PFSK-1 (cell line): ENCODE measurements around the gene WLS.

Experiments used
- FOXP2 ChIP-seq: optimal IDR thresholded peaks from 2 replicates; pipeline ENCODE3; 2011; ENCODE audit warnings: borderline replicate concordance, control low read depth, inconsistent platforms; ENCODE audit not compliant: insufficient read depth; ENCODE audit errors: extremely low read length, extremely low read depth
- POLR2AphosphoS5 ChIP-seq: IDR thresholded peaks from 2 replicates; pipeline ENCODE4 v1.6.1; 2012; ENCODE audit warnings: low read depth, mild to moderate bottlenecking, control low read depth, low read length, moderate library complexity
- REST ChIP-seq, 2 experiments: IDR thresholded peaks; 2 replicates each; pipeline versions ENCODE4 v1.6.1 to v1.8.0; 2011 to 2012; ENCODE audit warnings: low read depth in 2 of 2, low read length in 2 of 2, control low read depth in 1 of 2, inconsistent platforms in 1 of 2, mild to moderate bottlenecking in 1 of 2, moderate library complexity in 1 of 2; ENCODE audit not compliant: insufficient read depth in 1 of 2
- SIN3A ChIP-seq: IDR thresholded peaks from 2 replicates; pipeline ENCODE4 v1.6.1; 2012; ENCODE audit warnings: mild to moderate bottlenecking, low read length, moderate library complexity, borderline replicate concordance; ENCODE audit not compliant: insufficient read depth
- TAF1 ChIP-seq: IDR thresholded peaks from 2 replicates; pipeline ENCODE4 v1.6.1; 2012; ENCODE audit warnings: low read length, control low read depth, borderline replicate concordance; ENCODE audit not compliant: insufficient read depth

GRCh38 chr1:68101829-68102228 lies 130.5 kb downstream of the WLS start:
- TF ChIP-seq POLR2AphosphoS5: no peak
- no peak for TF ChIP-seq REST (IDR thresholded peaks at IDR 0.05; ENCODE audit: insufficient read depth in 1 of 2, low read depth in 2 of 2, low read length in 2 of 2)
- no peak for TF ChIP-seq TAF1
- no peak for TF ChIP-seq SIN3A
- TF ChIP-seq FOXP2: no peak
